ENCODE measurements around the gene EFR3B. TPM values are rescaled to one million over a fixed set of nuclear protein-coding genes. Genes with fewer than 3 reads are reported as not detected.
A peak's percentile ranks its signal among the peaks of the same experiment; 100 is the strongest.

The EFR3B gene
- total RNA-seq, 1 donor from 2014 or later: 0.07 TPM

DNA sequence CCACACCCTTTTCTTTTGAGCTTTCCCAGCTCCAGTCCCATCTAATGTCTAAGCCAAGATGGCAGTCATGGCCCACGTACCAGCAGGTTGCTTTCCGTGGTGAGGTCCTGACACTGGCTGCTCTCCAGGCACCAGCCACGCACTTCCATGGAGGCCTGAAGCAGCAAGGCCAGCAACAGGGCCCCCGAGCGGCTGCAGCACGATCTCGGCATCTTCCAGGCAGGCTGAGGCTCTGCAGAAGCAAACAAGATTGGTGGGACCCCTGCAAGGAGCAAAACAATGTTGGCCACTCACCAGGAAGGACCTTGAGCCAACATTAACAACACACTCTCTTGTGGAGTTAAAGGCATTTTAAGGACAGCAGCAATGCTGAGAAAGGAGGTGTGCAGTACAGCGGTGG, 122.7 kb downstream of the EFR3B start:
- CTCF ChIA-PET: interaction anchor here (5.8 to 6.7 kb wide), 2 partner anchors 31 to 64 kb away, joined by 73 to 78 read pairs; no protein-coding TSS in a partner anchor
- intact Hi-C loops (cut with micrococcal nuclease): no loop called here
- H3K27me3 Mint-ChIP-seq: peaks cover 14% of the 10 kb centered on the region
- H3K9me3 Mint-ChIP-seq: no peaks in the 10 kb centered on the region
- TF ChIP-seq, protein P1, sequence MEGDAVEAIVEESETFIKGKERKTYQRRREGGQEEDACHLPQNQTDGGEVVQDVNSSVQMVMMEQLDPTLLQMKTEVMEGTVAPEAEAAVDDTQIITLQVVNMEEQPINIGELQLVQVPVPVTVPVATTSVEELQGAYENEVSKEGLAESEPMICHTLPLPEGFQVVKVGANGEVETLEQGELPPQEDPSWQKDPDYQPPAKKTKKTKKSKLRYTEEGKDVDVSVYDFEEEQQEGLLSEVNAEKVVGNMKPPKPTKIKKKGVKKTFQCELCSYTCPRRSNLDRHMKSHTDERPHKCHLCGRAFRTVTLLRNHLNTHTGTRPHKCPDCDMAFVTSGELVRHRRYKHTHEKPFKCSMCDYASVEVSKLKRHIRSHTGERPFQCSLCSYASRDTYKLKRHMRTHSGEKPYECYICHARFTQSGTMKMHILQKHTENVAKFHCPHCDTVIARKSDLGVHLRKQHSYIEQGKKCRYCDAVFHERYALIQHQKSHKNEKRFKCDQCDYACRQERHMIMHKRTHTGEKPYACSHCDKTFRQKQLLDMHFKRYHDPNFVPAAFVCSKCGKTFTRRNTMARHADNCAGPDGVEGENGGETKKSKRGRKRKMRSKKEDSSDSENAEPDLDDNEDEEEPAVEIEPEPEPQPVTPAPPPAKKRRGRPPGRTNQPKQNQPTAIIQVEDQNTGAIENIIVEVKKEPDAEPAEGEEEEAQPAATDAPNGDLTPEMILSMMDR (IDR thresholded peaks at IDR 0.05): no peak
- no peak overlapping the region for H3K4me3 Mint-ChIP-seq
- DNase-seq (no peak), ATAC-seq (ENCODE audit: low read depth) (no peak)
- POLR2A ChIA-PET: no interaction called here
- no peak overlapping the region for H3K27ac Mint-ChIP-seq
- peaks cover 42% of the 10 kb centered on the region for H3K4me1 Mint-ChIP-seq
- H3K36me3 Mint-ChIP-seq (ENCODE audit: low read depth): no peaks in the 10 kb centered on the region

DNA sequence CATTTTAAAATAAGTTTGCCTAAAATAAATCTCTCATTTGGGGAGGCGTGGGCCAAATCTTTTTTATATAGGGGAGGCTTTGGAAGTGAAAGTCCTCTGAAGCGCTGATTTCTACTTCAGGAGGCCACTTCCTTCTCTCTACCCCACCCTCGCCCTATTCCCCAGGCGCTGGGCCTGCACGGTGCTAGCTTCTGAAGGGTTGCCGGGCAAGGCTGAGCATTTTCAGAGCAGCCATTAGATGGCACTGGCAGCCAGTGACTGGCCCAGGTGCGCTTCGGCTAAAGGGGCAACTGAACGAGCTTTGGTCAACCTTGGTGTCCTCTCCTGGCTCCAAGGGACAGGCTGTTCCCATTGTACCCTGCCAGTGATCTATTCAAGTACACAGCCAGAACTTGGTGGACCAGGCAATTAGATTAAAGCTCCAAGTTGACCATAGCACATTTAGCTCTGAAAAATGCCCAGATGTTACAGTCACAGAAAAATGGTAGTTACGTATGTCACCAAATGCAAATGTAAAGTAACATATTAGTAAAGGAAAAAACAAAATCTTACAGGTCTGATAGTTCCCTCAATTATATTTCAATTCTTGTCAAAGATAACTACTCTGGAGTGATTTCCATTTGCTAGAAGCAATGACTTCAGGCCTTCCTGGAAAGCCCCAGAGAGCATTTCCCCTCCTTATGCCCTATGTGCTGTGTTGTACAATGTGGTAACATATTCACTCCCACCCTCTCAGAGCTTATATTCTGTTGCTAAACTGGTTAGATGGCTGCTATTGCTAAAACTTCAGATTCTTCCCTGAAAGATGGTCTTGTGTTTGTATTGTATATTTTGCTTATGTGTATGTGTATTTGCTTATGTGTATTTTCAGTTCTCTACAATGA, 124.4 kb downstream of the EFR3B start:
- Mint-ChIP-seq H3K27me3 (peaks cover 23% of the 10 kb centered on the region), H3K27ac (peak overlapping the region; percentile 65), H3K36me3 (ENCODE audit: low read depth) (no peaks in the 10 kb centered on the region), H3K9me3 (no peaks in the 10 kb centered on the region), H3K4me3 (peak overlapping the region; percentile 38), H3K4me1 (peaks cover 33% of the 10 kb centered on the region)
- DNase-seq (peak; percentile 71), ATAC-seq (ENCODE audit: low read depth) (peak; percentile 95)
- TF ChIP-seq, protein P1 (IDR thresholded peaks at IDR 0.05): peak; percentile 20
- ChIA-PET CTCF (interaction anchor here (0.5 to 6.7 kb wide), 39 partner anchors 9 to 756 kb away, joined by 3 to 78 read pairs (median 4); no protein-coding TSS in a partner anchor), POLR2A (interaction anchor here (0.7 to 2.0 kb wide), 10 partner anchors 19 to 402 kb away, joined by 3 to 8 read pairs (median 4); no protein-coding TSS in a partner anchor)
- intact Hi-C loops (cut with micrococcal nuclease): loop anchor here (1.0 to 5.0 kb wide), 10 partner anchors 30 to 498 kb away; partner anchors contain the start of gene DNMT3A

DNA sequence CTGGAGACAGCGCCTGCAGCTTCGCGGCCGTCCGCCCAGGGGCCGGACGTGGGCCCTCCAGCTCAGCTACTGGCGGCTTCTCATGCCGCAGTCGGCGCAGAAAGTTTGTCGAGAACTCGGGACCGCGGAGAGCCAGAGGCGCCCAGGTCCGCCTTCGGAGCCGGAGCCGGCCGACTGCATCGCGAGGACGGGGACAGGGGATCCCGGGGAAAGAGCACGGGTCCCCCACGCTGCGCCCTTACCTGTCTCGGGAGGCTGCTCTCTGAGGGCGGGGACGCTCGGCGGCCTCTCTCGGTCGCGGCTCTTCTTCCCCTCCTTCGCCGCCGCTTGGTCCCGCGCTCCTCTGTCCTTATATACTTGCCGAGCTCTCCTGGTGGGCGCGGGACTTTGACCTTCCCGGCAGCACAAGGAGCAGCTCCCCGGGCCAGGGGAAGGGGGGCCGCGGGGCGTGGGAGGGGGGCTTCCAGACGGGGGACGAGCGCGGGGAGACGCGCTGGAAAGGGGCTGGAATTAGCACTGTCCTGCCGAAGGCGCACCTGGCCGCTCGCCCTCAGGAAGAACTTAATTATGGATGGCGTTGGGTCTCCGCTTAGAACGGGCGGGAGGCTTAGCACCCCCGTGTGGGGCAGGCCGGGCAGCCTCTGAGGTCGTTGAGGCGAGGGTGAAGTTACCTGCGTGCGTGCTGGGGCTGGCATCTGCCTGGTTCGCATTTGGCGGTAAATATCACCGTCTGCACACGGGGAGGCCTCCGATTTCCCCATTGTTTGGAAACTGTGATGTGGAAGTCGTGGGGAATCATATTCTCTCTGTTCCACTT, 126.6 kb downstream of the EFR3B start, which contains the start of gene POMC:
Gene POMC, minus strand, starts transcription at position 325 of the 817 bp plus-strand sequence. CDS start 3,808 bp downstream, outside the sequence.
- ChIA-PET CTCF (interaction anchor here (5.8 to 6.7 kb wide), 2 partner anchors 28 to 60 kb away, joined by 73 to 78 read pairs; no protein-coding TSS in a partner anchor), POLR2A (interaction anchor here (0.6 to 1.1 kb wide), 2 partner anchors 108 to 196 kb away, joined by 3 read pairs; no protein-coding TSS in a partner anchor)
- intact Hi-C loops (cut with micrococcal nuclease): loop anchor here (2.0 to 5.0 kb wide), 3 partner anchors 174 to 390 kb away; partner anchors contain the start of gene DNMT3A
- H3K4me3 Mint-ChIP-seq: peak within 1 kb of the TSS; percentile 78
- H3K9me3 Mint-ChIP-seq: no peaks in the 10 kb centered on the region
- H3K4me1 Mint-ChIP-seq: peaks cover 32% of the 10 kb centered on the region
- ATAC-seq (ENCODE audit: low read depth) (peak; percentile 21), DNase-seq (peak; percentile 51)
- peaks cover 30% of the 10 kb centered on the region for H3K27me3 Mint-ChIP-seq
- TF ChIP-seq, protein P1 (IDR thresholded peaks at IDR 0.05): no peak
- no peak within 1 kb of the TSS for H3K27ac Mint-ChIP-seq
- H3K36me3 Mint-ChIP-seq (ENCODE audit: low read depth): no peaks in the 10 kb centered on the region

DNA sequence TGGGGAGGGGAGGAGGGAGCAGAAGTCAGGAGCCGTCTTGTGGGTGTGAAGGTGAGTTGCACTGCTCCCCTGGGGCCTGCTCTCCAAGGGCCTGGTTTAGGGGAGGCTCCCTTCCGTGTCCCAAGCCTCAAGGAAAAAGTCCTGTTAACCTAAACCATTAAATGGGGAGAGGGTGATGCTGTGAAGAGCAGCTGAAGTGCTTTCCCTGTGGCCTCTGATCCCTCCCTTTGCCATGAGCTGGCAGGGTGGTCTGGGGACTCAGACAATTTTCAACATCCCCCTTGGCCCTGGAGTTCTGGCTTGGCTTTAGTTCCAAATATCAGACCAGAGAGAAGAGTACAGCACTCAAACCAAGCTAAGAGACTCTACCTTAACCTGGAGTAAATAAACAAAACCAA, 127.2 kb downstream of the EFR3B start:
- peaks cover 32% of the 10 kb centered on the region for H3K4me1 Mint-ChIP-seq
- no peak for ATAC-seq (ENCODE audit: low read depth)
- intact Hi-C loops (cut with micrococcal nuclease): loop anchor here (2.0 to 5.0 kb wide), 3 partner anchors 173 to 390 kb away; partner anchors contain the start of gene DNMT3A
- H3K9me3 Mint-ChIP-seq: no peaks in the 10 kb centered on the region
- ChIA-PET POLR2A (interaction anchor here (1.1 kb wide), 1 partner anchor 107 kb away, joined by 3 read pairs; no protein-coding TSS in a partner anchor), CTCF (interaction anchor here (5.8 to 6.7 kb wide), 2 partner anchors 27 to 60 kb away, joined by 73 to 78 read pairs; no protein-coding TSS in a partner anchor)
- H3K36me3 Mint-ChIP-seq (ENCODE audit: low read depth): no peaks in the 10 kb centered on the region
- H3K4me3 Mint-ChIP-seq: peak overlapping the region; percentile 78
- DNase-seq: no peak
- TF ChIP-seq, protein P1 (IDR thresholded peaks at IDR 0.05): no peak
- H3K27me3 Mint-ChIP-seq: peaks cover 33% of the 10 kb centered on the region
- no peak overlapping the region for H3K27ac Mint-ChIP-seq
